Activated B cell treated with CpG ODN at 0.5 μM for 24 hours (primary cell): ENCODE data around the gene STAG2. TPM values are rescaled to one million over a fixed set of nuclear protein-coding genes. Genes with fewer than 3 reads are reported as not detected.
"Not testable (repeated sequence)": the region's sequence is repeated elsewhere in the genome, so short reads cannot be mapped to it uniquely, and the experiment has no call there.

Experiments used
- ATAC-seq: fragments of 200-7000 bp; cut with Tn5 transposase; one replicate; pipeline ENCODE4 v1.10.0; 2021; ENCODE audit warnings: low read depth, mild to moderate bottlenecking, moderate library complexity
- CTCF ChIA-PET: fragments of 350-600 bp; sonication (Branson Sonifier 250); formaldehyde crosslinking; loops from one replicate; lab custom pipeline; 2021; ENCODE audit warnings: antibody characterized with exemption; lab: Charles Lee
- POLR2A ChIA-PET: fragments of 350-600 bp; sonication (Branson Sonifier 250); formaldehyde crosslinking; loops from one replicate; lab custom pipeline; 2021; ENCODE audit warnings: antibody characterized with exemption; lab: Charles Lee
- DNase-seq: peaks from one replicate; pipeline ENCODE4 v3.0.0; 2022
- H3K27ac Mint-ChIP-seq: one replicate; pipeline ENCODE4 v1.8.0; 2020; ENCODE audit warnings: mixed read lengths
- H3K27me3 Mint-ChIP-seq: one replicate; pipeline ENCODE4 v1.8.0; 2021; ENCODE audit warnings: mixed read lengths
- H3K36me3 Mint-ChIP-seq: one replicate; pipeline ENCODE4 v1.8.0; 2021; ENCODE audit warnings: low read depth, mixed read lengths
- H3K4me1 Mint-ChIP-seq: one replicate; pipeline ENCODE4 v1.8.0; 2021; ENCODE audit warnings: mixed read lengths
- H3K4me3 Mint-ChIP-seq: one replicate; pipeline ENCODE4 v1.8.0; 2020; ENCODE audit warnings: mild to moderate bottlenecking, mixed read lengths
- H3K9me3 Mint-ChIP-seq: one replicate; pipeline ENCODE4 v1.8.0; 2020; ENCODE audit warnings: mixed read lengths
- intact Hi-C: fragments of 100-400 bp; cut with micrococcal nuclease; formaldehyde crosslinking; loops from one replicate; pipeline ENCODE4 v1.15.1; 2024
- total RNA-seq: library from RNA; stranded (reverse); gene quantifications from 2 replicates; pipeline ENCODE4 v1.2.3, GENCODE V29; 2022
- TF ChIP-seq, protein P1 (sequence below): fragments of 200-600 bp; IDR thresholded peaks from one replicate; pipeline ENCODE4 v1.8.0; 2022; ENCODE audit warnings: antibody characterized with exemption, mild to moderate bottlenecking

Gene STAG2
- total RNA-seq, 1 donor from 2014 or later: 86.6 TPM

DNA sequence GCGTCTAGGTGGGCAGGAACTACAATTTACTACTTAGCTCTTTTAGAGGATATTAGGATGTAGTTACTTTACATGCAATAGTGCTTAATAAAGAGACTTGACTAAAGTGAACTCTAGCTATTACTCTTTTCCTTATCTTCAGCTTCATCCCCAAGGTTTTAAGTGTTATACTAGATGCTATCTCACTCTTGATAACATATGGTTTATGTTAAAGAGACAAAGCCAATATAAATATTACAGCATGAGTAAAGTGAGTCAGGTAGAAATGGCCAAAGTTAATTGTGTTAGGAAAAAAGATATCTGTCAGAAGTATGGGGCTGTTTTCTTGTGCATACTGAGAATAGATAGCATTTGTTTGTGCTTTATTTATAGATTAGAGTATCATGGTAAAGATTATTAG, 80.5 kb downstream of the STAG2 start:
- Mint-ChIP-seq H3K27ac (no peak overlapping the region), H3K4me1 (no peaks in the 10 kb centered on the region), H3K36me3 (peaks cover 45% of the 10 kb centered on the region), H3K27me3 (no peaks in the 10 kb centered on the region), H3K9me3 (no peaks in the 10 kb centered on the region), H3K4me3 (no peak overlapping the region)
- POLR2A ChIA-PET: no interaction called here
- ATAC-seq (no peak), DNase-seq (no peak)
- CTCF ChIA-PET: no interaction called here
- intact Hi-C loops: no loop called here
- TF ChIP-seq, protein P1, sequence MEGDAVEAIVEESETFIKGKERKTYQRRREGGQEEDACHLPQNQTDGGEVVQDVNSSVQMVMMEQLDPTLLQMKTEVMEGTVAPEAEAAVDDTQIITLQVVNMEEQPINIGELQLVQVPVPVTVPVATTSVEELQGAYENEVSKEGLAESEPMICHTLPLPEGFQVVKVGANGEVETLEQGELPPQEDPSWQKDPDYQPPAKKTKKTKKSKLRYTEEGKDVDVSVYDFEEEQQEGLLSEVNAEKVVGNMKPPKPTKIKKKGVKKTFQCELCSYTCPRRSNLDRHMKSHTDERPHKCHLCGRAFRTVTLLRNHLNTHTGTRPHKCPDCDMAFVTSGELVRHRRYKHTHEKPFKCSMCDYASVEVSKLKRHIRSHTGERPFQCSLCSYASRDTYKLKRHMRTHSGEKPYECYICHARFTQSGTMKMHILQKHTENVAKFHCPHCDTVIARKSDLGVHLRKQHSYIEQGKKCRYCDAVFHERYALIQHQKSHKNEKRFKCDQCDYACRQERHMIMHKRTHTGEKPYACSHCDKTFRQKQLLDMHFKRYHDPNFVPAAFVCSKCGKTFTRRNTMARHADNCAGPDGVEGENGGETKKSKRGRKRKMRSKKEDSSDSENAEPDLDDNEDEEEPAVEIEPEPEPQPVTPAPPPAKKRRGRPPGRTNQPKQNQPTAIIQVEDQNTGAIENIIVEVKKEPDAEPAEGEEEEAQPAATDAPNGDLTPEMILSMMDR: no peak

DNA sequence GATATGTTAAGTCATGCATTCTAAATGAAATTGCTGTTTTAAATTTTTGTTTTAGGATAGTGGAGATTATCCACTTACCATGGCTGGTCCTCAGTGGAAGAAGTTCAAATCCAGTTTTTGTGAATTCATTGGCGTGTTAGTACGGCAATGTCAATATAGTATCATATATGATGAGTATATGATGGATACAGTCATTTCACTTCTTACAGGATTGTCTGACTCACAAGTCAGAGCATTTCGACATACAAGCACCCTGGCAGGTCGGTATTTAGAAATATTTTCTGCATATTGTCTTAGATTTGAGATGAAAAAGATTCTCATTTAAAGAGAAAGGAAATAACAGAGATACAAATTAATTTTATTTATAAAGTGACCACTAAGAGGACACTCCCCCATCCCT, 83.6 kb downstream of the STAG2 start:
- intact Hi-C loops: loop anchor here (5.0 kb wide), 1 partner anchor 37 kb away; no protein-coding TSS in a partner anchor
- Mint-ChIP-seq H3K36me3 (peaks cover 55% of the 10 kb centered on the region), H3K4me3 (no peak overlapping the region), H3K27me3 (no peaks in the 10 kb centered on the region), H3K4me1 (no peaks in the 10 kb centered on the region), H3K27ac (no peak overlapping the region), H3K9me3 (no peaks in the 10 kb centered on the region)
- ChIA-PET POLR2A (no interaction called here), CTCF (no interaction called here)
- no peak for DNase-seq
- ATAC-seq: no peak
- TF ChIP-seq, protein P1: no peak

DNA sequence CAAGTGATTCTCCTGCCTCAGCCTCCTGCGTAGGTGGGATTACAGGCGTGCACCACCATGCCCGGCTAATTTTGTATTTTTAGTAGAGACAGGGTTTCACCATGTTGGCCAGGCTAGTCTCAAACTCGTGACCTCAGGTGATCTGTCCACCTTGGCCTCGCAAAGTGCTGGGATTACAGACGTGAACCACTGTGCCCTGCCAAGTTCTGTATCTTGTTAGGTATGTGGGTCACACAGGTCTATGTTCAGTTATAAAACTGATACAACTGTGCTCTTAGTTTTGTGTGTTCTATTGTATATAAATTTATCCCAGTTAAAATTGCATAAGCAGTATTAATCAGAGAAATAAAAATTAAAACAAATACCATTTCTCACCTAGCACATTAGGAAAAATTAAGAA, 122.9 kb downstream of the STAG2 start:
- POLR2A ChIA-PET, DNase-seq, CTCF ChIA-PET, H3K27me3 Mint-ChIP-seq, ATAC-seq, H3K4me1 Mint-ChIP-seq, H3K27ac Mint-ChIP-seq, H3K9me3 Mint-ChIP-seq, H3K4me3 Mint-ChIP-seq: not testable (repeated sequence)
- intact Hi-C loops: loop anchor here (5.0 kb wide), 1 partner anchor 37 kb away; no protein-coding TSS in a partner anchor
- H3K36me3 Mint-ChIP-seq: peaks cover 62% of the 10 kb centered on the region

DNA sequence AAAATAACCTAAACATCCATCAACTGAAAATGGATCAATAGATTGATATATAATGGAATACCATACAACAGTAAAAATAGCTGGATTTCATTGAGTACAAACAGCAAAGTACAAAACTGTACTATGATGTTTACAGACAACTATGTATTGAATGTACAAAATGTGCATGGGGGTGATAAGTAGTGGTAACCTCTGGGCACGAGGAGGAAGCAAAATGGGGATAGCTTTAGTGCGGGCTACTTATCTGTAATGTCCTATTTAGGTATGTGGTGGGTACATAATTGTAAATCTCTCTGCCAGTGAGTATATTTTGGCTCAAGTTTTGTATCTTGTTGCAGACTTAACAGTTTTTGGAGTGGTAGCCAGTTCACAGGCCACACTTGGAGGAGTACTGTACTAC, 123.6 kb downstream of the STAG2 start:
- POLR2A ChIA-PET: no interaction called here
- no peak for DNase-seq
- Mint-ChIP-seq H3K4me1 (no peaks in the 10 kb centered on the region), H3K36me3 (peaks cover 62% of the 10 kb centered on the region), H3K27me3 (no peaks in the 10 kb centered on the region), H3K4me3 (no peak overlapping the region), H3K27ac (no peak overlapping the region), H3K9me3 (no peaks in the 10 kb centered on the region)
- no peak for ATAC-seq
- CTCF ChIA-PET: no interaction called here
- intact Hi-C loops: no loop called here
- TF ChIP-seq, protein P1: no peak

DNA sequence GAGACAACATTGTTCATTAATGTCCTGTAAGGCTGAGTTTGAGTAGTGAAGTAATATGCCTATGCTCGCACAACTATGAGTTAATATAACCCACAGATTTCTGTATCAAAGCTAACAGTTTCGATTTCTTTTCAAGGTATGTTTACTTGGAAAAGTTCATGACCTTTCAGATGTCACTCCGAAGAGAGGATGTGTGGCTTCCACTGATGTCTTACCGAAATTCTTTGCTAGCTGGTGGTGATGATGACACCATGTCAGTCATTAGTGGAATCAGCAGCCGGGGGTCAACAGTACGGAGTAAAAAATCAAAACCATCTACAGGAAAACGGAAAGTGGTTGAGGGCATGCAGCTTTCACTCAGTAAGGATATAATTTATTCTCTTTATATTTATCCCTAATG, 124.9 kb downstream of the STAG2 start:
- H3K9me3 Mint-ChIP-seq: no peaks in the 10 kb centered on the region
- TF ChIP-seq, protein P1: no peak
- ChIA-PET POLR2A (no interaction called here), CTCF (no interaction called here)
- no peaks in the 10 kb centered on the region for H3K27me3 Mint-ChIP-seq
- H3K27ac Mint-ChIP-seq: no peak overlapping the region
- peaks cover 65% of the 10 kb centered on the region for H3K36me3 Mint-ChIP-seq
- H3K4me3 Mint-ChIP-seq: no peak overlapping the region
- DNase-seq (no peak), ATAC-seq (no peak)
- intact Hi-C loops: no loop called here
- H3K4me1 Mint-ChIP-seq: no peaks in the 10 kb centered on the region
